ENCODE measurements around the gene FRY. TPM values are rescaled to one million over a fixed set of nuclear protein-coding genes. Genes with fewer than 3 reads are reported as not detected.

Gene FRY
- total RNA-seq, 4 donors from 2014 or later = 99.5 to 285 (median 158) TPM

- H3K27me3 ChIP-seq = no peaks in the 10 kb centered on the region
- no peaks in the 10 kb centered on the region for H3K4me1 ChIP-seq
- no peaks in the 10 kb centered on the region for H3K36me3 ChIP-seq
- no peak overlapping the region for H3K4me3 ChIP-seq
- ATAC-seq = no peak
- 71 to 73% methylated on average over 2 of the region's 2 CpGs for WGBS, 2 donors (ENCODE audit: low coverage in 1 of 2)
- no peak for TF ChIP-seq EP300 (IDR thresholded peaks at IDR 0.05)
- TF ChIP-seq POLR2AphosphoS5 (IDR thresholded peaks at IDR 0.05) = no peak
- TF ChIP-seq POLR2A (IDR thresholded peaks at IDR 0.05) = no peak
- TF ChIP-seq, protein P1, sequence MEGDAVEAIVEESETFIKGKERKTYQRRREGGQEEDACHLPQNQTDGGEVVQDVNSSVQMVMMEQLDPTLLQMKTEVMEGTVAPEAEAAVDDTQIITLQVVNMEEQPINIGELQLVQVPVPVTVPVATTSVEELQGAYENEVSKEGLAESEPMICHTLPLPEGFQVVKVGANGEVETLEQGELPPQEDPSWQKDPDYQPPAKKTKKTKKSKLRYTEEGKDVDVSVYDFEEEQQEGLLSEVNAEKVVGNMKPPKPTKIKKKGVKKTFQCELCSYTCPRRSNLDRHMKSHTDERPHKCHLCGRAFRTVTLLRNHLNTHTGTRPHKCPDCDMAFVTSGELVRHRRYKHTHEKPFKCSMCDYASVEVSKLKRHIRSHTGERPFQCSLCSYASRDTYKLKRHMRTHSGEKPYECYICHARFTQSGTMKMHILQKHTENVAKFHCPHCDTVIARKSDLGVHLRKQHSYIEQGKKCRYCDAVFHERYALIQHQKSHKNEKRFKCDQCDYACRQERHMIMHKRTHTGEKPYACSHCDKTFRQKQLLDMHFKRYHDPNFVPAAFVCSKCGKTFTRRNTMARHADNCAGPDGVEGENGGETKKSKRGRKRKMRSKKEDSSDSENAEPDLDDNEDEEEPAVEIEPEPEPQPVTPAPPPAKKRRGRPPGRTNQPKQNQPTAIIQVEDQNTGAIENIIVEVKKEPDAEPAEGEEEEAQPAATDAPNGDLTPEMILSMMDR (IDR thresholded peaks at IDR 0.05) = no peak
- no peak overlapping the region for H3K27ac ChIP-seq
- H3K9me3 ChIP-seq = no peaks in the 10 kb centered on the region
Measured at GRCh38 chr13:32334671-32335070, 303.1 kb downstream of the FRY start.

GRCh38 chr13:32340914-32341313 lies 309.3 kb downstream of the FRY start:
- Histone ChIP-seq H3K36me3 (no peaks in the 10 kb centered on the region), H3K9me3 (no peaks in the 10 kb centered on the region), H3K4me3 (no peak overlapping the region), H3K27me3 (no peaks in the 10 kb centered on the region), H3K4me1 (no peaks in the 10 kb centered on the region), H3K27ac (no peak overlapping the region)
- no peak for ATAC-seq
- WGBS, 2 donors (ENCODE audit: low coverage in 1 of 2) = 82% methylated on average over 3 of the region's 3 CpGs
- TF ChIP-seq POLR2AphosphoS5 (IDR thresholded peaks at IDR 0.05) (no peak), POLR2A (IDR thresholded peaks at IDR 0.05) (no peak), EP300 (IDR thresholded peaks at IDR 0.05) (no peak)
- TF ChIP-seq, protein P1 (IDR thresholded peaks at IDR 0.05) = no peak

GRCh38 chr13:32347651-32348050 lies 316.1 kb downstream of the FRY start:
- WGBS, 2 donors (ENCODE audit: low coverage in 1 of 2) = 29 to 100% methylated on average over 1 of the region's 1 CpG
- no peaks in the 10 kb centered on the region for H3K27me3 ChIP-seq

More at GRCh38 chr13:32347651-32348050, 316.1 kb downstream of the FRY start:
- ATAC-seq = no peak
- Histone ChIP-seq H3K9me3 (no peaks in the 10 kb centered on the region), H3K36me3 (no peaks in the 10 kb centered on the region), H3K4me3 (no peak overlapping the region), H3K27ac (no peak overlapping the region), H3K4me1 (no peaks in the 10 kb centered on the region)
- TF ChIP-seq, protein P1 (IDR thresholded peaks at IDR 0.05) = no peak
- TF ChIP-seq EP300 (IDR thresholded peaks at IDR 0.05) = no peak
- TF ChIP-seq POLR2AphosphoS5 (IDR thresholded peaks at IDR 0.05) = no peak
- no peak for TF ChIP-seq POLR2A (IDR thresholded peaks at IDR 0.05)

Measured in gastroesophageal sphincter (tissue), 4 donors.